Neural cell (in vitro differentiated cells): ENCODE data around the gene PARD6A. TPM values are rescaled to one million over a fixed set of nuclear protein-coding genes. Genes with fewer than 3 reads are reported as not detected.

ENCODE experiments used
- H2AFZ ChIP-seq: fragments of 200-600, 300-800 bp; sonication (generic), shearing (Covaris generic); 2 replicates; pipeline ENCODE4 v1.6.0; 2014; ENCODE audit warnings: low read depth, mild to moderate bottlenecking, antibody characterized with exemption, low read length, moderate library complexity
- H3F3A ChIP-seq: fragments of 200-600 bp; shearing (Covaris generic); 2 replicates; pipeline ENCODE4 v1.6.1; 2016; ENCODE audit warnings: mild to moderate bottlenecking, moderate library complexity, mixed read lengths, antibody characterized with exemption, low read length; ENCODE audit not compliant: insufficient read depth, poor library complexity, severe bottlenecking
- H3K27ac ChIP-seq: fragments of 200-600, 300-800 bp; sonication (generic), shearing (Covaris generic); 2 replicates; pipeline ENCODE4 v1.5.1; 2014; ENCODE audit warnings: mild to moderate bottlenecking, low read length, moderate library complexity
- H3K27me3 ChIP-seq: fragments of 300-800, 200-600 bp; sonication (generic), shearing (Covaris generic); 2 replicates; pipeline ENCODE4 v1.6.0; 2014; ENCODE audit warnings: mild to moderate bottlenecking, low read depth, low read length, moderate library complexity; ENCODE audit not compliant: insufficient read depth
- H3K36me3 ChIP-seq: fragments of 300-800, 200-600 bp; sonication (generic), shearing (Covaris generic); 2 replicates; pipeline ENCODE4 v1.5.1; 2014; ENCODE audit warnings: mild to moderate bottlenecking, antibody characterized with exemption, low read length, moderate library complexity; ENCODE audit not compliant: insufficient read depth
- H3K4me2 ChIP-seq: fragments of 300-800, 200-600 bp; sonication (generic), shearing (Covaris generic); 2 replicates; pipeline ENCODE4 v1.6.0; 2014; ENCODE audit warnings: mild to moderate bottlenecking, low read length
- H3K4me3 ChIP-seq: fragments of 300-800, 200-600 bp; sonication (generic), shearing (Covaris generic); 2 replicates; pipeline ENCODE4 v1.5.1; 2014; ENCODE audit warnings: mild to moderate bottlenecking, low read length, moderate library complexity
- H3K79me2 ChIP-seq: fragments of 200-600 bp; shearing (Covaris generic); replicated peaks from 2 replicates; pipeline ENCODE4 v1.6.0; 2014; ENCODE audit warnings: mild to moderate bottlenecking, low read length, moderate library complexity; ENCODE audit not compliant: insufficient read depth
- H3K9ac ChIP-seq: fragments of 300-800, 200-600 bp; sonication (generic), shearing (Covaris generic); 2 replicates; pipeline ENCODE4 v1.6.1; 2016; ENCODE audit warnings: mild to moderate bottlenecking, low read length, mixed read lengths
- H3K9me2 ChIP-seq: fragments of 200-600 bp; shearing (Covaris generic); 2 replicates; pipeline ENCODE4 v1.6.1; 2016; ENCODE audit warnings: mild to moderate bottlenecking, low read length, mixed read lengths; ENCODE audit not compliant: insufficient read depth
- H3K9me3 ChIP-seq: fragments of 200-600, 300-800 bp; sonication (generic), shearing (Covaris generic); 2 replicates; pipeline ENCODE4 v1.6.1; 2016; ENCODE audit warnings: mild to moderate bottlenecking, mixed run types, low read length, moderate library complexity, mixed read lengths
- H4K20me1 ChIP-seq: fragments of 200-600 bp; shearing (Covaris generic); 2 replicates; pipeline ENCODE4 v1.6.1; 2016; ENCODE audit warnings: mild to moderate bottlenecking, mixed run types; ENCODE audit not compliant: insufficient read depth
- EP300 ChIP-seq: fragments of 450-650 bp; conservative IDR thresholded peaks from 2 replicates; pipeline ENCODE4 v1.6.1; 2014; ENCODE audit warnings: antibody characterized with exemption, mild to moderate bottlenecking, moderate library complexity; ENCODE audit not compliant: poor library complexity, severe bottlenecking
- EZH2 ChIP-seq: fragments of 200-600, 300-800 bp; shearing (Covaris generic), sonication (generic); IDR thresholded peaks from 2 replicates; pipeline ENCODE4 v1.6.1; 2014; ENCODE audit warnings: antibody characterized with exemption, low read length, borderline replicate concordance, mild to moderate bottlenecking; ENCODE audit not compliant: insufficient read depth, poor library complexity, severe bottlenecking
- MXI1 ChIP-seq: fragments of 450-650 bp; conservative IDR thresholded peaks from 2 replicates; pipeline ENCODE4 v1.6.1; 2014; ENCODE audit warnings: antibody characterized with exemption, mild to moderate bottlenecking; ENCODE audit not compliant: poor library complexity, severe bottlenecking
- POLR2AphosphoS5 ChIP-seq: IDR thresholded peaks from 2 replicates; pipeline ENCODE4 v1.6.1; 2012
- RAD21 ChIP-seq: fragments of 450-650 bp; conservative IDR thresholded peaks from 2 replicates; pipeline ENCODE4 v1.6.1; 2014; ENCODE audit warnings: antibody characterized with exemption, mild to moderate bottlenecking, moderate library complexity
- SMC3 ChIP-seq: fragments of 450-650 bp; conservative IDR thresholded peaks from 2 replicates; pipeline ENCODE4 v1.6.1; 2014; ENCODE audit warnings: antibody characterized with exemption, mild to moderate bottlenecking, moderate library complexity; ENCODE audit not compliant: poor library complexity
- TAF1 ChIP-seq: IDR thresholded peaks from 2 replicates; pipeline ENCODE4 v1.6.1; 2012; ENCODE audit warnings: low read depth
- polyA plus RNA-seq: library from polyadenylated mRNA; depleted of rRNA; stranded (reverse); fragments of >200 nt; gene quantifications from 2 replicates; pipeline ENCODE4 v1.2.3, GENCODE V29; 2014
- TF ChIP-seq, protein P1 (sequence below): IDR thresholded peaks from 2 replicates; pipeline ENCODE4 v1.6.1; 2012; ENCODE audit warnings: borderline replicate concordance
- TF ChIP-seq, protein P2 (sequence below): fragments of 450-650 bp; IDR thresholded peaks from 2 replicates; pipeline ENCODE4 v1.5.1; 2014; ENCODE audit warnings: antibody characterized with exemption, mild to moderate bottlenecking, moderate library complexity; ENCODE audit not compliant: poor library complexity, severe bottlenecking

PARD6A gene
- polyA plus RNA-seq, 1 donor from 2014 or later = 34.8 TPM

DNA sequence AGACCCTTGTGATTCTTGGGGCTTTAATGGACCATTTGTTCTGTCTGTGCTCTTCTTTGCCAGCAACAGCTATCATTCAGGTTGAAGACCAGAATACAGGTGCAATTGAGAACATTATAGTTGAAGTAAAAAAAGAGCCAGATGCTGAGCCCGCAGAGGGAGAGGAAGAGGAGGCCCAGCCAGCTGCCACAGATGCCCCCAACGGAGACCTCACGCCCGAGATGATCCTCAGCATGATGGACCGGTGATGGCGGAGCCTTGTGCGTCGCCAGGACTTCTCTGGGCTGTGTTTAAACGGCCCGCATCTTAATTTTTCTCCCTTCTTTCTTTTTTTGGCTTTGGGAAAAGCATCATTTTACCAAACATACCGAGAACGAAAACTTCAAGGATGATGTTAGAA is 23.1 kb upstream of the PARD6A start:
- TF ChIP-seq EP300 (no peak), MXI1 (no peak), RAD21 (no peak), TAF1 (no peak), SMC3 (no peak), POLR2AphosphoS5 (no peak), EZH2 (no peak)
- TF ChIP-seq, protein P1, sequence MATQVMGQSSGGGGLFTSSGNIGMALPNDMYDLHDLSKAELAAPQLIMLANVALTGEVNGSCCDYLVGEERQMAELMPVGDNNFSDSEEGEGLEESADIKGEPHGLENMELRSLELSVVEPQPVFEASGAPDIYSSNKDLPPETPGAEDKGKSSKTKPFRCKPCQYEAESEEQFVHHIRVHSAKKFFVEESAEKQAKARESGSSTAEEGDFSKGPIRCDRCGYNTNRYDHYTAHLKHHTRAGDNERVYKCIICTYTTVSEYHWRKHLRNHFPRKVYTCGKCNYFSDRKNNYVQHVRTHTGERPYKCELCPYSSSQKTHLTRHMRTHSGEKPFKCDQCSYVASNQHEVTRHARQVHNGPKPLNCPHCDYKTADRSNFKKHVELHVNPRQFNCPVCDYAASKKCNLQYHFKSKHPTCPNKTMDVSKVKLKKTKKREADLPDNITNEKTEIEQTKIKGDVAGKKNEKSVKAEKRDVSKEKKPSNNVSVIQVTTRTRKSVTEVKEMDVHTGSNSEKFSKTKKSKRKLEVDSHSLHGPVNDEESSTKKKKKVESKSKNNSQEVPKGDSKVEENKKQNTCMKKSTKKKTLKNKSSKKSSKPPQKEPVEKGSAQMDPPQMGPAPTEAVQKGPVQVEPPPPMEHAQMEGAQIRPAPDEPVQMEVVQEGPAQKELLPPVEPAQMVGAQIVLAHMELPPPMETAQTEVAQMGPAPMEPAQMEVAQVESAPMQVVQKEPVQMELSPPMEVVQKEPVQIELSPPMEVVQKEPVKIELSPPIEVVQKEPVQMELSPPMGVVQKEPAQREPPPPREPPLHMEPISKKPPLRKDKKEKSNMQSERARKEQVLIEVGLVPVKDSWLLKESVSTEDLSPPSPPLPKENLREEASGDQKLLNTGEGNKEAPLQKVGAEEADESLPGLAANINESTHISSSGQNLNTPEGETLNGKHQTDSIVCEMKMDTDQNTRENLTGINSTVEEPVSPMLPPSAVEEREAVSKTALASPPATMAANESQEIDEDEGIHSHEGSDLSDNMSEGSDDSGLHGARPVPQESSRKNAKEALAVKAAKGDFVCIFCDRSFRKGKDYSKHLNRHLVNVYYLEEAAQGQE = no peak
- TF ChIP-seq, protein P2, sequence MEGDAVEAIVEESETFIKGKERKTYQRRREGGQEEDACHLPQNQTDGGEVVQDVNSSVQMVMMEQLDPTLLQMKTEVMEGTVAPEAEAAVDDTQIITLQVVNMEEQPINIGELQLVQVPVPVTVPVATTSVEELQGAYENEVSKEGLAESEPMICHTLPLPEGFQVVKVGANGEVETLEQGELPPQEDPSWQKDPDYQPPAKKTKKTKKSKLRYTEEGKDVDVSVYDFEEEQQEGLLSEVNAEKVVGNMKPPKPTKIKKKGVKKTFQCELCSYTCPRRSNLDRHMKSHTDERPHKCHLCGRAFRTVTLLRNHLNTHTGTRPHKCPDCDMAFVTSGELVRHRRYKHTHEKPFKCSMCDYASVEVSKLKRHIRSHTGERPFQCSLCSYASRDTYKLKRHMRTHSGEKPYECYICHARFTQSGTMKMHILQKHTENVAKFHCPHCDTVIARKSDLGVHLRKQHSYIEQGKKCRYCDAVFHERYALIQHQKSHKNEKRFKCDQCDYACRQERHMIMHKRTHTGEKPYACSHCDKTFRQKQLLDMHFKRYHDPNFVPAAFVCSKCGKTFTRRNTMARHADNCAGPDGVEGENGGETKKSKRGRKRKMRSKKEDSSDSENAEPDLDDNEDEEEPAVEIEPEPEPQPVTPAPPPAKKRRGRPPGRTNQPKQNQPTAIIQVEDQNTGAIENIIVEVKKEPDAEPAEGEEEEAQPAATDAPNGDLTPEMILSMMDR = no peak
- no peaks in the 10 kb centered on the region for H3K36me3 ChIP-seq

DNA sequence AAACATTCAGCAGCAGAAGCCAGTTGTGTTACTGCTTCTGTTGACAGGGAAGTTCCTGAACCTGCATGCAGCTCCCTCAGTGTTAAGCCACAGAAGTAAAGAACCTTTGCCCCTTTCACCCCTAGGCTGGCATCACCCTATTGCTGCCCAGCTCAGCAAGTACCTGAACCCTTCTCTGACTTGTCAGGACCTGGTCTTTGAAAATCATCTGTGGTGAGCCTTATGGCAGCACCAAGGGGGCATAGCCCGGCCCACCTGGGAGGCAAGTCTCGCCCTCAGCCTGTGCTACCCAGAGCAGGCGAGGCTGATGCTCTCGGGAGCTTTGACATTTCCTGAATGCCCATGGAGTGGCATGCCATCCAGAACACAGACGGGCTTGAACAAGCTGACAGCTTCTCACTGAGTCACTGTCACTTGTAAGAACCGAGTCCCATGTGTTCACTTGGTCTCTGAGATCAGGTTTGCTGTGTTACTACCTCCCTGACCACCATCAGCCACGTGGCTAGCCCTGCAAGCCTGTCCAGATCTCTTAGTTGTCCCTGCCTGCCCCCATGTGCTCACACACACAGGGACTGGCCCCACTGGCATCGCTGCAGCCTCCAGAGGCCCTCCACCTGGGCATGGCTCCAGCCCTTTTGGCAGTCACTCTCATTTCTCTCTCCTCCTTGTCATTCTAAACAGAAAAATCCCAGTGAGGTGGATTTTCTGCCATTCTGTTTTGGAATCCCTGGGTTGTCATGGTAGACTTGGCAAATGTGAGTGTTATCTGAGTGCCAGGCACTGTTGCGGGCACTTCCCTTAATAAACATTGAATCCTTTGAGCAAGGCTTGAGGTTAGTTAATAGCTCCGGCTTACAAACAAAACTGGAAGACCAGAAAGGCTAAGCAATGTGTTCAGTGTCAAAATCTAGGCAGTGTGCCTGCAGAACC is 18.7 kb upstream of the PARD6A start:
- Histone ChIP-seq H3F3A (no peaks in the 10 kb centered on the region), H2AFZ (no peak overlapping the region), H3K4me2 (no peak overlapping the region), H3K9me2 (no peaks in the 10 kb centered on the region), H4K20me1 (no peaks in the 10 kb centered on the region), H3K4me3 (no peak overlapping the region), H3K36me3 (no peaks in the 10 kb centered on the region), H3K27me3 (peaks cover 28% of the 10 kb centered on the region), H3K27ac (no peak overlapping the region), H3K79me2 (no peaks in the 10 kb centered on the region), H3K9me3 (no peaks in the 10 kb centered on the region), H3K9ac (no peak overlapping the region)
- TF ChIP-seq TAF1 (no peak), POLR2AphosphoS5 (no peak), RAD21 (no peak), MXI1 (no peak), EP300 (no peak), EZH2 (no peak), SMC3 (no peak)
- TF ChIP-seq, protein P2 = no peak
- TF ChIP-seq, protein P1 = no peak

More for the DNA sequence above, 23.1 kb upstream of the PARD6A start:
- Histone ChIP-seq H4K20me1 (no peaks in the 10 kb centered on the region), H3K27ac (no peak overlapping the region), H3K27me3 (no peaks in the 10 kb centered on the region), H2AFZ (no peak overlapping the region), H3K9ac (no peak overlapping the region), H3F3A (no peaks in the 10 kb centered on the region), H3K9me2 (no peaks in the 10 kb centered on the region), H3K9me3 (no peaks in the 10 kb centered on the region), H3K79me2 (no peaks in the 10 kb centered on the region), H3K4me3 (no peak overlapping the region), H3K4me2 (no peak overlapping the region)
